HG03439 (cell line): ENCODE measurements around the gene PDE2A.

Experiments used
- ATAC-seq: cut with Tn5 transposase; IDR thresholded peaks from one replicate; pipeline ENCODE4 v1.9.1; 2021; ENCODE audit warnings: mild to moderate bottlenecking, moderate library complexity; ENCODE audit not compliant: unreplicated experiment

The PDE2A gene

GRCh38 chr11:72685560-72686480 lies 11.6 kb upstream of the PDE2A start:
- ATAC-seq, result no peak

- ATAC-seq, result no peak
These were observed 10.2 kb upstream of the PDE2A start for GRCh38 chr11:72684236-72684912.

GRCh38 chr11:72683782-72684200 lies 9.6 kb upstream of the PDE2A start:
- no peak for ATAC-seq

GRCh38 chr11:72682858-72683243 lies 8.6 kb upstream of the PDE2A start:
- ATAC-seq, result no peak

GRCh38 chr11:72682238-72682857 lies 8.1 kb upstream of the PDE2A start:
- ATAC-seq, result no peak

GRCh38 chr11:72681226-72682153 lies 7.3 kb upstream of the PDE2A start:
- no peak for ATAC-seq

GRCh38 chr11:72680624-72681158 lies 6.5 kb upstream of the PDE2A start:
- no peak for ATAC-seq

- no peak for ATAC-seq
These were observed 5.6 kb upstream of the PDE2A start for GRCh38 chr11:72679869-72680268.

- no peak for ATAC-seq
These were observed 4.3 kb upstream of the PDE2A start for GRCh38 chr11:72678524-72678923.

GRCh38 chr11:72676861-72677341 lies 2.7 kb upstream of the PDE2A start:
- no peak for ATAC-seq

GRCh38 chr11:72675221-72675620 lies 999 bp upstream of the PDE2A start:
- no peak for ATAC-seq

GRCh38 chr11:72673284-72673942 lies 809 bp downstream of the PDE2A start:
- ATAC-seq, result no peak

GRCh38 chr11:72672597-72673238 lies 1.5 kb downstream of the PDE2A start:
- ATAC-seq, result no peak

GRCh38 chr11:72671152-72672099 lies 2.8 kb downstream of the PDE2A start:
- ATAC-seq, result no peak

- ATAC-seq, result no peak
These were observed 4.2 kb downstream of the PDE2A start for GRCh38 chr11:72670041-72670440.

GRCh38 chr11:72669527-72669926 lies 4.7 kb downstream of the PDE2A start:
- ATAC-seq, result no peak

- ATAC-seq, result peak; percentile 90
These were observed 5.4 kb downstream of the PDE2A start for GRCh38 chr11:72668629-72669347.
